HepG2 (cell line): ENCODE measurements around the gene RPL36AL. TPM values are rescaled to one million over a fixed set of nuclear protein-coding genes. Genes with fewer than 3 reads are reported as not detected.
A peak's percentile ranks its signal among the peaks of the same experiment; 100 is the strongest.

Experiments used
- ARHGAP35 ChIP-seq: sonication (generic); formaldehyde crosslinking; IDR thresholded peaks from 2 replicates; pipeline ENCODE4 v1.9.0; 2022; ENCODE audit warnings: mild to moderate bottlenecking, inconsistent platforms, moderate library complexity, missing genetic modification reagents, borderline replicate concordance
- E2F1 ChIP-seq: sonication (generic); formaldehyde crosslinking; IDR thresholded peaks from 2 replicates; pipeline ENCODE4 v1.5.0; 2020; ENCODE audit warnings: missing genetic modification reagents
- FOXP1 ChIP-seq, 2 experiments: fragments of 450-650 bp in 1 of 2; IDR thresholded peaks; 2 replicates each; pipeline ENCODE4 v1.6.1; 2017 to 2018; ENCODE audit warnings: antibody characterized with exemption in 1 of 2
- GLMP ChIP-seq: sonication (generic); formaldehyde crosslinking; IDR thresholded peaks from 2 replicates; pipeline ENCODE4 v1.9.0; 2021; ENCODE audit warnings: missing genetic modification reagents, mild to moderate bottlenecking, borderline replicate concordance
- LCORL ChIP-seq, 2 experiments: fragments of 450-650 bp in 1 of 2; sonication (generic) in 1 of 2; formaldehyde crosslinking in 1 of 2; IDR thresholded peaks; 2 replicates each; pipeline versions ENCODE4 v1.5.0 to v1.6.1; 2017 to 2020; ENCODE audit warnings: antibody characterized with exemption in 1 of 2, missing genetic modification reagents in 1 of 2
- MED1 ChIP-seq: sonication (generic); formaldehyde crosslinking; IDR thresholded peaks from 2 replicates; pipeline ENCODE4 v1.4.0; 2020; ENCODE audit warnings: missing genetic modification reagents
- POGK ChIP-seq: sonication (generic); formaldehyde crosslinking; conservative IDR thresholded peaks from 2 replicates; pipeline ENCODE4 v1.8.0; 2022; ENCODE audit warnings: mild to moderate bottlenecking, moderate library complexity, missing genetic modification reagents
- POLR2AphosphoS2 ChIP-seq: IDR thresholded peaks from 2 replicates; pipeline ENCODE4 v1.6.1; 2011; ENCODE audit warnings: low read depth, low read length, improper control_type of control experiment
- RFX5 ChIP-seq: IDR thresholded peaks from 2 replicates; pipeline ENCODE4 v1.6.1; 2011; ENCODE audit warnings: low read depth, low read length, improper control_type of control experiment
- SAP130 ChIP-seq: IDR thresholded peaks from 2 replicates; pipeline ENCODE4 v1.6.1; 2016; ENCODE audit warnings: low read depth
- USF2 ChIP-seq, 2 experiments: sonication (generic) in 1 of 2; formaldehyde crosslinking in 1 of 2; IDR thresholded peaks; 2 replicates each; pipeline versions ENCODE4 v1.5.1 to v1.6.1; 2011 to 2020; ENCODE audit warnings: borderline replicate concordance in 1 of 2, low read depth in 1 of 2, low read length in 1 of 2, mild to moderate bottlenecking in 1 of 2, missing genetic modification reagents in 1 of 2, moderate library complexity in 1 of 2
- ZBTB21 ChIP-seq: sonication (generic); formaldehyde crosslinking; IDR thresholded peaks from 2 replicates; pipeline ENCODE4 v1.4.0; 2020; ENCODE audit warnings: missing genetic modification reagents
- ZFP90 ChIP-seq: sonication (generic); formaldehyde crosslinking; IDR thresholded peaks from 2 replicates; pipeline ENCODE4 v1.8.0; 2022; ENCODE audit warnings: missing genetic modification reagents, mild to moderate bottlenecking, inconsistent platforms, borderline replicate concordance
- ZNF296 ChIP-seq: sonication (generic); formaldehyde crosslinking; conservative IDR thresholded peaks from 2 replicates; pipeline ENCODE4 v1.5.0; 2020; ENCODE audit warnings: mild to moderate bottlenecking, missing genetic modification reagents
- ZNF800 ChIP-seq: sonication (generic); formaldehyde crosslinking; IDR thresholded peaks from 2 replicates; pipeline ENCODE4 v1.4.0; 2020; ENCODE audit warnings: missing genetic modification reagents
- polyA plus RNA-seq, 8 experiments: library from polyadenylated mRNA; depleted of rRNA in 3 of 8; stranded (reverse) in 7 of 8; unstranded in 1 of 8; fragments of >200 nt; fragmentation: Illumina TruSeq in 4 of 8; extraction: Trizol in 4 of 8; gene quantifications; 2 replicates each; pipeline versions ENCODE4 v1.2.1 to v1.2.3, GENCODE V29; 2011 to 2016; ENCODE audit warnings: low read depth in 4 of 8, missing spikeins in 1 of 8, mixed read lengths in 1 of 8; ENCODE audit not compliant: insufficient read depth in 1 of 8
- total RNA-seq, 5 experiments: library from RNA; depleted of rRNA; stranded (reverse); fragments of >200 nt; fragmentation: Illumina TruSeq; extraction: Trizol; gene quantifications; 2 replicates each; pipeline ENCODE4 v1.2.3, GENCODE V29; 2016; ENCODE audit warnings: low read depth in 1 of 5
- TF ChIP-seq, protein P1 (sequence below): sonication (generic); formaldehyde crosslinking; IDR thresholded peaks from 2 replicates; pipeline ENCODE4 v1.5.0; 2020; ENCODE audit warnings: missing genetic modification reagents

RPL36AL gene
- total and polyA plus RNA-seq, 2 of the 13 experiments (the other 11 are each of a cell fraction or from before 2014, with no cell fraction given): 90.0 to 294 TPM

DNA sequence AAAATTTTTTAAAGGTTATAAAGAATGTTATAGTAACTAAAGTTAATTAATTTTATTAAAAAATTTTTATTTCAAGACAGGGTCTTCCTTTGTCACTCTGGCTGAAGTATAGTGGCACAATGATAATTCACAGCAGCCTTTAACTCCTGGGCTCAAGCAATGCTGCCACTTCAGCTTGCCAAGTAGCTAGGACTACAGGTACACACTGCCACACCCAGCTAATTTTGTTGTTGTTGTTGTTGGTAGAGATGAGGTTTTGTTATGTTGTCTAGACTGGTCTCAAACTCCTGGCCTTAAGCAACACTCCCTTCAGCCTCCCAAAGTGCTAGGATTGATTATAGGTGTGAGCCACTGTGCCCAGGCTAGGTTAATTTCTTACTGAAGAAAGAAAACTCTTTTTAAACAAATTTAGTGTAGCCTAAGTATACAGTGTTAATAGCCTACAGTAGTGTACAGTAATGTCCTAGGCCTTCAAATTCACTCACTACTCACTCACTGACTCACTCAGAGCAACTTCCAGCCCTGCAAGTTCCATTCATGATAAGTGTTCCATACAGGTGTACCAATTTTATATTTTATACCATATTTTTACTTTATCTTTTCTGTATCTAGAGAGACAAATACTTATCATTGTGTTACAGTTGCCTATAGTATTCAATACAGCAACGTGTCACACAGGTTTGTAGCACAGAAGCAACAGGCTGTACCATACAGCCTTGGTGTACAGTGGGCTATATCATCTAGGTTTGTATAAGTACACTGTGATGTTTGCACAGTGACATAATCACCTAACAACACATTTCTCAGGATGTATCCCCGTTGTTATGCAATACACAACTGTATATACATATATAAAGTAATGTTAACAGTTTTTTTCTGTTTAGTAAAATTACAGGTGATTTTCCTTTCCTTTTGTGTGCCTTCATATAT is 39.4 kb upstream of the RPL36AL start (continued):
- TF ChIP-seq POLR2AphosphoS2 (no peak), ARHGAP35 (CRISPR knock-in tag) (no peak), FOXP1 (IDR thresholded peaks at IDR 0.05) (no peak), FOXP1 (CRISPR knock-in tag; IDR thresholded peaks at IDR 0.05) (peak; percentile 90), GLMP (CRISPR knock-in tag) (no peak), ZNF296 (no peak), E2F1 (CRISPR knock-in tag) (no peak), ZFP90 (CRISPR knock-in tag) (no peak), ZBTB21 (CRISPR knock-in tag) (no peak), SAP130 (CRISPR knock-in tag) (peak; percentile 74), ZNF800 (CRISPR knock-in tag) (no peak), LCORL (IDR thresholded peaks at IDR 0.05) (no peak), LCORL (CRISPR knock-in tag; IDR thresholded peaks at IDR 0.05) (no peak), RFX5 (peak; percentile 36; the same call in 1 of the 2 replicates), USF2 (IDR thresholded peaks at IDR 0.05; ENCODE audit: low read depth, low read length) (no peak), USF2 (CRISPR knock-in tag; IDR thresholded peaks at IDR 0.05; ENCODE audit: borderline replicate concordance) (no peak), POGK (CRISPR knock-in tag) (no peak), MED1 (peak; percentile 26; the same call in 1 of the 2 replicates)
- TF ChIP-seq, protein P1, sequence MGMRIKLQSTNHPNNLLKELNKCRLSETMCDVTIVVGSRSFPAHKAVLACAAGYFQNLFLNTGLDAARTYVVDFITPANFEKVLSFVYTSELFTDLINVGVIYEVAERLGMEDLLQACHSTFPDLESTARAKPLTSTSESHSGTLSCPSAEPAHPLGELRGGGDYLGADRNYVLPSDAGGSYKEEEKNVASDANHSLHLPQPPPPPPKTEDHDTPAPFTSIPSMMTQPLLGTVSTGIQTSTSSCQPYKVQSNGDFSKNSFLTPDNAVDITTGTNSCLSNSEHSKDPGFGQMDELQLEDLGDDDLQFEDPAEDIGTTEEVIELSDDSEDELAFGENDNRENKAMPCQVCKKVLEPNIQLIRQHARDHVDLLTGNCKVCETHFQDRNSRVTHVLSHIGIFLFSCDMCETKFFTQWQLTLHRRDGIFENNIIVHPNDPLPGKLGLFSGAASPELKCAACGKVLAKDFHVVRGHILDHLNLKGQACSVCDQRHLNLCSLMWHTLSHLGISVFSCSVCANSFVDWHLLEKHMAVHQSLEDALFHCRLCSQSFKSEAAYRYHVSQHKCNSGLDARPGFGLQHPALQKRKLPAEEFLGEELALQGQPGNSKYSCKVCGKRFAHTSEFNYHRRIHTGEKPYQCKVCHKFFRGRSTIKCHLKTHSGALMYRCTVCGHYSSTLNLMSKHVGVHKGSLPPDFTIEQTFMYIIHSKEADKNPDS (CRISPR knock-in tag): no peak
